NCI-H187 (cell line): ENCODE data around the gene GH1.
"Not testable (repeated sequence)": the region's sequence is repeated elsewhere in the genome, so short reads cannot be mapped to it uniquely, and the experiment has no call there.

ENCODE experiments used
- DNase-seq, 2 experiments: peaks; one replicate each; lab custom pipeline; 2025; lab: John Stamatoyannopoulos, UW

The GH1 gene

GRCh38 chr17:63918789-63919305, at the start of gene GH1:
Gene GH1, minus strand, starts transcription at chr17:63918839. Its CDS starts 63 bp downstream, at chr17:63918776.
- not testable (repeated sequence) for DNase-seq

GRCh38 chr17:63967953-63968352, 49.3 kb upstream of the GH1 start:
- no peak for DNase-seq

GRCh38 chr17:63966646-63967264, 48.1 kb upstream of the GH1 start:
- no peak for DNase-seq

GRCh38 chr17:63963123-63963522, 44.5 kb upstream of the GH1 start:
- no peak for DNase-seq

- no peak for DNase-seq
Measured at GRCh38 chr17:63962298-63962744, 43.7 kb upstream of the GH1 start.

GRCh38 chr17:63961355-63962212, 42.9 kb upstream of the GH1 start:
- DNase-seq = no peak

GRCh38 chr17:63960430-63960829, 41.8 kb upstream of the GH1 start:
- no peak for DNase-seq

- no peak for DNase-seq
Measured at GRCh38 chr17:63960006-63960405, 41.4 kb upstream of the GH1 start.

GRCh38 chr17:63956296-63956920, 37.8 kb upstream of the GH1 start:
- DNase-seq = no peak

GRCh38 chr17:63955791-63956190, 37.2 kb upstream of the GH1 start:
- DNase-seq = no peak

- no peak for DNase-seq
Measured at GRCh38 chr17:63955232-63955631, 36.6 kb upstream of the GH1 start.

GRCh38 chr17:63954402-63955063, 35.9 kb upstream of the GH1 start:
- DNase-seq = no peak

- DNase-seq = no peak
Measured at GRCh38 chr17:63950940-63951907, 32.6 kb upstream of the GH1 start.

- DNase-seq = no peak
Measured at GRCh38 chr17:63949576-63950250, 31.1 kb upstream of the GH1 start.

GRCh38 chr17:63948521-63948920, 29.9 kb upstream of the GH1 start:
- no peak for DNase-seq

GRCh38 chr17:63947711-63948330, 29.2 kb upstream of the GH1 start:
- DNase-seq = no peak

- no peak for DNase-seq
Measured at GRCh38 chr17:63946440-63947363, 28.1 kb upstream of the GH1 start.

- DNase-seq = no peak
Measured at GRCh38 chr17:63945784-63946439, 27.3 kb upstream of the GH1 start.
